Sigmoid colon (tissue), 4 donors: Measurements from ENCODE around the gene RAP1GAP.

Experiments used
- CTCF ChIP-seq, 4 experiments: fragments of 450-650 bp in 3 of 4; fragments of 200-600 bp in 1 of 4; IDR thresholded peaks; one replicate each; pipeline ENCODE4 v1.5.1; 2016 to 2019; ENCODE audit warnings: antibody characterized with exemption in 4 of 4, mild to moderate bottlenecking in 3 of 4, moderate library complexity in 2 of 4
- EP300 ChIP-seq, 4 donors: sonication (generic); formaldehyde crosslinking; IDR thresholded peaks; one replicate each; pipeline ENCODE4 v1.6.1; 2017; ENCODE audit warnings: antibody characterized with exemption in 4 of 4

DNA sequence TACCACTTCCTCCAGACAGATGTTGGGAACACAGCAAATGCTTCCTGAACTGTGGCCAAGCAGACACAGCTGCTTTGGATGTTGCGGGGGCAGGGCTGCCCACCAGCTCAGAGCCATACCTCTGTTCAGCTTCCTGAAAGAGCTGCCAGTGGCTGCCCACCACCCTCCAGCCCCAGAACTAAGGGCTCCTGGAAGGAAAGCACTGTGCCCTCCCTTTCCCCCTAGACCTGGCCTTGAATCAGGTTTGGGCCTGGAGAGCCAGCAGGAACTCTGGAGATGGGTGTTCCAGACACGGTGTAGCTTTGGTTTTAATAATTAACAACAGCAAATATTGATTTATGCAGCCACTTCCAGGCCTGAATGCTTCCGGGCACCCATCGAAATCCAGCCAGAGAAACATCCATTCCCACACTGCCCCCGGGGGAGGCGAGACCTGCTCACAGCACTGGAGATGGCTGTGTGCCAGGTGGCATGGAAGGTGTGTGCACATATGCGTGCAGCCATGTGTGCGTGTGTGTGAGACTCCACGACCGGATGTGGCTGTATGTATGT lies 45.7 kb downstream of the RAP1GAP start:
- TF ChIP-seq CTCF (IDR thresholded peaks at IDR 0.05) (no peak), EP300 (IDR thresholded peaks at IDR 0.05) (no peak)
